Epithelial cell of proximal tubule (primary cell): ENCODE measurements around the gene PCSK5. TPM values are rescaled to one million over a fixed set of nuclear protein-coding genes. Genes with fewer than 3 reads are reported as not detected.

ENCODE experiments used
- DNase-seq: peaks from one replicate; pipeline ENCODE4 v3.0.0-alpha.2; 2011; ENCODE audit warnings: low read depth
- H3K4me3 ChIP-seq: 2 replicates; pipeline ENCODE4 v1.5.1; 2011; ENCODE audit warnings: low read depth, mild to moderate bottlenecking, low read length
- CTCF ChIP-seq: conservative IDR thresholded peaks from 2 replicates; pipeline ENCODE4 v1.5.1; 2012; ENCODE audit warnings: low read depth, mild to moderate bottlenecking, low read length
- total RNA-seq: library from RNA; depleted of rRNA; stranded (reverse); fragments of >200 nt; gene quantifications from 2 replicates; pipeline ENCODE4 v1.2.3, GENCODE V29; 2015

Gene PCSK5
- total RNA-seq, 1 donor from 2014 or later = 23.2 TPM

GRCh38 chr9:76352026-76352620 is 461.6 kb downstream of the PCSK5 start:
- H3K4me3 ChIP-seq = no peak overlapping the region
- no peak for DNase-seq
- no peak for TF ChIP-seq CTCF

- no peak overlapping the region for H3K4me3 ChIP-seq
- TF ChIP-seq CTCF = no peak
- DNase-seq = no peak
Measured at GRCh38 chr9:76353280-76353679, 462.8 kb downstream of the PCSK5 start.

- TF ChIP-seq CTCF = no peak
- DNase-seq = no peak
- no peak overlapping the region for H3K4me3 ChIP-seq
Measured at GRCh38 chr9:76354221-76354620, 463.7 kb downstream of the PCSK5 start.

GRCh38 chr9:76355886-76356285 is 465.4 kb downstream of the PCSK5 start:
- DNase-seq = no peak
- no peak for TF ChIP-seq CTCF
- H3K4me3 ChIP-seq = no peak overlapping the region

- DNase-seq = no peak
- no peak overlapping the region for H3K4me3 ChIP-seq
- TF ChIP-seq CTCF = no peak
Measured at GRCh38 chr9:76357555-76357954, 467.1 kb downstream of the PCSK5 start.

GRCh38 chr9:76358628-76359280 is 468.3 kb downstream of the PCSK5 start:
- no peak overlapping the region for H3K4me3 ChIP-seq
- no peak for TF ChIP-seq CTCF
- DNase-seq = no peak

- TF ChIP-seq CTCF = no peak
- DNase-seq = no peak
- H3K4me3 ChIP-seq = no peak overlapping the region
Measured at GRCh38 chr9:76359365-76359764, 468.9 kb downstream of the PCSK5 start.
